Activated CD4-positive, alpha-beta memory T cell treated with anti-CD3 and anti-CD28 coated beads for 36 hours (primary cell): ENCODE data around the gene SCGB3A1. TPM values are rescaled to one million over a fixed set of nuclear protein-coding genes. Genes with fewer than 3 reads are reported as not detected.

ENCODE experiments used
- CTCF ChIA-PET: fragments of 350-600 bp; sonication (Branson Sonifier 250); formaldehyde crosslinking; loops from one replicate; lab custom pipeline; 2021; ENCODE audit warnings: antibody characterized with exemption, inconsistent platforms; lab: Charles Lee
- POLR2A ChIA-PET: fragments of 350-600 bp; sonication (Branson Sonifier 250); formaldehyde crosslinking; loops from one replicate; lab custom pipeline; 2021; ENCODE audit warnings: antibody characterized with exemption; lab: Charles Lee
- DNase-seq: peaks from one replicate; pipeline ENCODE4 v3.0.0-alpha.2; 2020
- H3K27ac Mint-ChIP-seq: one replicate; pipeline ENCODE4 v1.8.0; 2021; ENCODE audit warnings: mixed read lengths
- H3K27me3 Mint-ChIP-seq: one replicate; pipeline ENCODE4 v1.8.0; 2021; ENCODE audit warnings: mixed read lengths
- H3K36me3 Mint-ChIP-seq: one replicate; pipeline ENCODE4 v1.8.0; 2021; ENCODE audit warnings: mixed read lengths
- H3K4me1 Mint-ChIP-seq: one replicate; pipeline ENCODE4 v1.8.0; 2021; ENCODE audit warnings: low read depth, mixed read lengths
- H3K4me3 Mint-ChIP-seq: one replicate; pipeline ENCODE4 v1.8.0; 2021; ENCODE audit warnings: mild to moderate bottlenecking, mixed read lengths
- H3K9me3 Mint-ChIP-seq: one replicate; pipeline ENCODE4 v1.8.0; 2021; ENCODE audit warnings: mixed read lengths
- intact Hi-C: fragments of 100-400 bp; cut with micrococcal nuclease; formaldehyde crosslinking; loops from one replicate; pipeline ENCODE4 v1.15.1; 2023
- total RNA-seq, 2 experiments: library from RNA; stranded (reverse); gene quantifications; one replicate each; pipeline ENCODE4 v1.2.3, GENCODE V29; 2021

The SCGB3A1 gene
- total RNA-seq, 2 experiments from 2014 or later = not detected

DNA sequence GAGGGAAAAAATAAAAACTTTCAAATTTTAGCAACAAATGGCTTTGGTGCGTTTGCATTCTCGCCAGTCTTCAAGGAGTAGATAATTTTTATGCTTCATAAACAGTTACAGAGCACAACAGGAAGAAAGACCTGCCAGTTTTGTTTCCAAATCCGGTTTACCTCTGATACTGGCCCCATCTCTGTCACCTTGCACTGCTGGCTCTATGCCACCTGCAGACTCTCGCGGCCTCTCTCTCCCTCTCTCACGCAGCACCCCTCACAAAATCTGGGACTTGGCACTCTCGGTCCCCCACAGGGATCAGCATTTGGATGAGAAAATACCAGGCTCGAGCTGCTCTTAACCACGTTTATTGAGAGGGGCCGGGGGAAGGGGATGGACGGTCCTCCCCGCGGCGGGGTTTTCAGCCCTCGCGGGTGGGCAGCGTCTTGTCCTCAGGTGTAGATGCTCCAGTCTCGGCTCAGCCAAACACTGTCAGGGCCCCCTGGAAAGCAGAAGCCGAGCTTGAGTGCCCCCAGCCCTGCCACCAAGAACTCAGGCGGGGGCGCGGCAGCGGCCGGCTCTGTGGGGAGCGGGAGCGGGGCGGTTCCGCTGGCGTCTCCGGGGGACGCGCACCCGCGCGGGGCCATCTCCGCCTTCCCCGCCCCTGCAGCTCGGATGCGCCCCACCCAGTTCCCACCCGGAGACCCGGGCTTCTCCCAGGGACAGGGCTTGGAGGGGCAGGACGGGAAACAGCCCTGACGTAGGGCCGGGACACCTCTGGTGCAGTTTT is 1.3 kb downstream of the SCGB3A1 start:
- Mint-ChIP-seq H3K36me3 (no peaks in the 10 kb centered on the region), H3K27ac (no peak overlapping the region), H3K9me3 (no peaks in the 10 kb centered on the region), H3K27me3 (peaks cover 33% of the 10 kb centered on the region), H3K4me3 (no peak overlapping the region), H3K4me1 (peaks cover 6% of the 10 kb centered on the region)
- intact Hi-C loops = no loop called here
- CTCF ChIA-PET = interaction anchor here (1.5 kb wide), 1 partner anchor 9 kb away, joined by 3 read pairs; no protein-coding TSS in a partner anchor
- POLR2A ChIA-PET = no interaction called here
- no peak for DNase-seq

DNA sequence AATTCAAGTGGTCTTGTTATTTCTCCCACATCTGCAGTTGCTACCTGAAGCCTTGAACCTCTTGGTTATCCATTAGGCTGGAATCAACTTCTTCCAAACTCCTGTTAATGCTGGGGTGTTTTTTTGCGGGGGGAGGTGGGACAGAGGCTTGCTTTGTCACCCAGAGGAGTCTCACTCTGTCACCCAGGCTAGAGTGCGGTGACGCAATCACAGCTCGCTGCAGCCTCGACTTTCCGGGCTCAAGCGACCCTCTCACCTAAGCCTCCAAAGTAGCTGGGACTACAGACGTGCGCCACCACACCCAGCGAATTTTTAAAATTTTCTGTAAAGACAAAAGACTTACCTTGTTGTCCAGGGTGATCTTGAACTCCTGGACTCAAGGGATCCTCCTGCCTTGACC is 4.4 kb downstream of the SCGB3A1 start:
- Mint-ChIP-seq H3K27me3 (peaks cover 22% of the 10 kb centered on the region), H3K4me3 (no peak overlapping the region), H3K9me3 (peaks cover 3% of the 10 kb centered on the region), H3K4me1 (peaks cover 4% of the 10 kb centered on the region), H3K27ac (no peak overlapping the region), H3K36me3 (no peaks in the 10 kb centered on the region)
- intact Hi-C loops = no loop called here
- ChIA-PET POLR2A (no interaction called here), CTCF (interaction anchor here (1.1 kb wide), 1 partner anchor 50 kb away, joined by 3 read pairs; no protein-coding TSS in a partner anchor)
- no peak for DNase-seq

DNA sequence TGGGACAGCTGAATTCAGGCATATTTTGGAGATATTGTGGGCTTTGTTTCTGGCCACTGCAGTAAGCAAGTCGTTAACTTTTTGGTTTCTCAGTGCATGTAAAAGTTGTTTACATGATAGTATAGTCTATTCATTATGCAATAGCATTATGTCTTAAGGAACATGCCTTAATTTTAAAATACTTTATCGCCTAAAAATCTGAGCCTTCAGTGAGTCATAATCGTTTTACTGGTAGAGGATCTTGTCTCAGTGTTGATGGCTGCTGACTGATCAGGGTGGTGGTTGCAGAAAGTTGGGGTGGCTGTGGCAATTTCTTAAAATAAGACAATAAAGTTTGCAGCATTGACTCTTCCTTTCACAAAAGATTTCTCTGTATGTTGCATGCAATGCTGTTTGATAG is 5.1 kb downstream of the SCGB3A1 start:
- Mint-ChIP-seq H3K4me1 (peaks cover 4% of the 10 kb centered on the region), H3K27ac (no peak overlapping the region), H3K4me3 (no peak overlapping the region), H3K9me3 (peaks cover 3% of the 10 kb centered on the region), H3K36me3 (no peaks in the 10 kb centered on the region), H3K27me3 (peaks cover 22% of the 10 kb centered on the region)
- intact Hi-C loops = no loop called here
- no peak for DNase-seq
- ChIA-PET POLR2A (no interaction called here), CTCF (no interaction called here)

DNA sequence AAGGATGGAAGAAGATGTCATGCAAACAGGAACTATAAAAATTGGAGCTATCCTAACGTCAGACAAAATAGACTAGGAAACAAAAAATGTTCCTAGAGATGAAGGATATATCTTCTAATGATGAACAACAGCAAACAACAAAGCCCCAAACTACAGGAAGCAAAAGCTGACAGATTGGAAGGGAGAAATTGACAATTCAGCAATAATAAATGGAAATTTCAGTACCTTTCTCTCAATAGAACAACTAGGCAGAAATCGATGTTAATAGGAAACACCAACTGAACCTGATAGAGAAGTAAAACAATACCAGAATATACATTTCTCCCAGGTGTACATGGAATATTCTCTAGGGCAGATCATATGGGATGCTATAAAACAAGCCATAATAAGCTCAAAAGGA is 7.6 kb downstream of the SCGB3A1 start:
- CTCF ChIA-PET = no interaction called here
- POLR2A ChIA-PET = no interaction called here
- Mint-ChIP-seq H3K36me3 (no peaks in the 10 kb centered on the region), H3K27me3 (peaks cover 10% of the 10 kb centered on the region), H3K9me3 (peaks cover 3% of the 10 kb centered on the region), H3K4me3 (no peak overlapping the region), H3K4me1 (no peaks in the 10 kb centered on the region), H3K27ac (no peak overlapping the region)
- DNase-seq = no peak
- intact Hi-C loops = no loop called here

DNA sequence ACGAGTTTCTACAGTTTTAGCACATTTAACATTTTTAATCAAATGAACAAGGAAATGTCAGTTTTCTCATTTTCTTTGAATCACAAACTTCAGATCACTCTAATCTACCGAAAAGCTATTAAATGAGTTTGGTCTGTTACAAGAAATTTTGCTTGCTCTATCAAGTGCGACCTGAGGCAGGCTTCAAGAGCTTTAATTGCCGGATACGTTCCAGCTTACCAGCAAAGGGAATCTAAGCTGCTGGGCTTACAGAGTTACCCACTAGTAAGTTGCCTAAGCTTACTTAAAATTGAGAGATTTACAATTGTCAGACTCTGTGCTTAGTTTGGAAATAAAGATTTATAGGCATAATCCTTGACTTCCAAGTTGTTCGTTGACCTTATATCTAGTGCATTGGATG is 10.6 kb downstream of the SCGB3A1 start:
- Mint-ChIP-seq H3K27ac (no peak overlapping the region), H3K36me3 (peaks cover 17% of the 10 kb centered on the region), H3K9me3 (peaks cover 3% of the 10 kb centered on the region), H3K4me1 (peaks cover 7% of the 10 kb centered on the region), H3K27me3 (peaks cover 2% of the 10 kb centered on the region), H3K4me3 (no peak overlapping the region)
- no peak for DNase-seq
- intact Hi-C loops = no loop called here
- ChIA-PET CTCF (interaction anchor here (1.6 kb wide), 1 partner anchor 10 kb away, joined by 3 read pairs; no protein-coding TSS in a partner anchor), POLR2A (no interaction called here)

DNA sequence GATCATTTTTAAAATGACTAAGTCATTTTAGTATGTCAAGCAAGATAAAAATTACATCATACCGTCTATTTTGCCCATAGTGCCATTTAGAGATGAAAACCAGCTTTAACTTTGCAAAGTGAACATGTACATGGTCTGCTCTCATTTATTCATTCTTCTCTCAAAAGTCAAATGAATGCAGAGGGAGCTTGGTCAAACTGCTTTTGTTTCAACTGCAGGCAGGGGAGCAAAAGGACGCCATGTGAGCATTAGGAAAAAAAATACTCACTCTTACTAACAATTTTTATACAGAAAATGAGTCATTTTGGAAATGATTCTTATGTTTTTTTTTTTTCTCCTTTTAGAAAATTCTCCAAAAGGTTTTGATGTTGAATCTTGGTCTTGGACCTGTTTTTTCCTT is 15.7 kb downstream of the SCGB3A1 start:
- CTCF ChIA-PET = interaction anchor here (0.6 to 1.5 kb wide), 5 partner anchors 12 to 226 kb away, joined by 3 to 7 read pairs (median 4); no protein-coding TSS in a partner anchor
- POLR2A ChIA-PET = interaction anchor here (1.1 to 1.2 kb wide), 2 partner anchors 13 to 23 kb away, joined by 4 to 7 read pairs; no protein-coding TSS in a partner anchor
- Mint-ChIP-seq H3K4me1 (peaks cover 13% of the 10 kb centered on the region), H3K36me3 (peaks cover 23% of the 10 kb centered on the region), H3K4me3 (no peak overlapping the region), H3K9me3 (no peaks in the 10 kb centered on the region), H3K27ac (peak overlapping the region; percentile 25), H3K27me3 (no peaks in the 10 kb centered on the region)
- intact Hi-C loops = loop anchor here (1.0 to 5.0 kb wide), 2 partner anchors 11 to 78 kb away; no protein-coding TSS in a partner anchor
- DNase-seq = no peak

DNA sequence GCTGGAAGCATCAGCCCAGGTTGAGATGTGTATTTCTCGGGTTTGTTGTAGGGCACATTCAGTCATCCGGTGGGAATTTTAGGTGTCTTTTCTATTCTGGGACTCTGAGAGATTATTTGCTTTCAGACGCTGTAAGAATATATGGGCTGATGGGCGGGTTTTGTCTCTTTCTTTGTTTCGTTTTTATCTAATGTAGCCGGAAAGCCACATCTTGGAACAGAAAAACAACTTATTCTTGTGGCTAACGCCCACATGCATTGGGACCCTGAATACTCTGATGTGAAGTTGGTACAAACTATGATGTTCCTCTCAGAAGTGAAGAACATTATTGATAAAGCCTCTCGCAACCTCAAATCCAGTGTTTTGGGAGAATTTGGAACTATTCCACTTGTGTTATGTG is 22.4 kb downstream of the SCGB3A1 start:
- intact Hi-C loops = no loop called here
- Mint-ChIP-seq H3K9me3 (no peaks in the 10 kb centered on the region), H3K27me3 (no peaks in the 10 kb centered on the region), H3K36me3 (peaks cover 43% of the 10 kb centered on the region), H3K4me1 (peaks cover 13% of the 10 kb centered on the region), H3K4me3 (no peak overlapping the region), H3K27ac (no peak overlapping the region)
- no peak for DNase-seq
- ChIA-PET POLR2A (no interaction called here), CTCF (no interaction called here)

DNA sequence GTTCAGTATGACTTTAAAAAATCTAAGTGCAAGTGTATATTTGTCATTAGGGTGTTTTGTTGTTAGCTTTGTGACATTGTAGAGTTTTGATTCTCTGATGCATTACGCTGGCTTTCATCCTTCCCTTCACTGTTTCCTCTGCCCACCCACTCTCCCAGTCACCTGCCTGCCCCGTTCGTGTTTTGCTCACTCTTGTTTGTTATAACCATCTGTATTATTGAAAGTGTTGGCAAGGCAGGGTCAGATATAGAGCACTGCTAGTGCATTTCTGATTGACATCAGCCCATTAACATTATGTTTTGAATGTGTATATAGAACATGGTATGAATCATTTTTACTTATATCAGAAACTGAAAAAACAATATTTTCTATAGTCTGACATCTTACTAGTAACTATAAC is 27.3 kb downstream of the SCGB3A1 start:
- H3K27ac Mint-ChIP-seq = no peak overlapping the region
- POLR2A ChIA-PET = no interaction called here
- H3K36me3 Mint-ChIP-seq = peaks cover 53% of the 10 kb centered on the region
- H3K9me3 Mint-ChIP-seq = no peaks in the 10 kb centered on the region
- CTCF ChIA-PET = no interaction called here
- peak; percentile 61 for DNase-seq
- H3K4me3 Mint-ChIP-seq = no peak overlapping the region
- intact Hi-C loops = loop anchor here (1.0 kb wide), 1 partner anchor 11 kb away; no protein-coding TSS in a partner anchor
- no peaks in the 10 kb centered on the region for H3K27me3 Mint-ChIP-seq
- H3K4me1 Mint-ChIP-seq = peaks cover 35% of the 10 kb centered on the region

DNA sequence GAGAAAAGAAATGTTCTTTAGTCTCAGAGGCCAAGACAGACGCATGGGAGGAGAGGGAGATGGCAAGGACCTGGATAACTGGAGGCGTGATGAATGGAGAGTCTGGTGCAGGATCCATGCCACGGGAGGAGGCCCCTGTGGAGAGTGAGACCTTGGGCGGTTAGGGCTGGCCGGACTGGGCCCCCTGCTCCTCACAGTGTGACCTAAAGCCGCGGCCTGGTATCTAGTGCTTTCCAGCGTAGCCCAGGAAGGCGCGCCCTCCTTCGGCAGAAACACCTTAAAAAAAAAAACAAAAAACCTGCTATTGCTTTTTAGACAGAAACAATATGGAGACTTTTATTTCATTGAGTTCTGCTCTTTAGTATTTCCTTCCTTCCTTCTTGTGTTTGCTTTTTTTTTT is 33.1 kb downstream of the SCGB3A1 start:
- Mint-ChIP-seq H3K4me3 (no peak overlapping the region), H3K9me3 (no peaks in the 10 kb centered on the region), H3K36me3 (peaks cover 46% of the 10 kb centered on the region), H3K4me1 (peaks cover 37% of the 10 kb centered on the region), H3K27me3 (no peaks in the 10 kb centered on the region), H3K27ac (no peak overlapping the region)
- CTCF ChIA-PET = no interaction called here
- intact Hi-C loops = no loop called here
- POLR2A ChIA-PET = no interaction called here
- no peak for DNase-seq

DNA sequence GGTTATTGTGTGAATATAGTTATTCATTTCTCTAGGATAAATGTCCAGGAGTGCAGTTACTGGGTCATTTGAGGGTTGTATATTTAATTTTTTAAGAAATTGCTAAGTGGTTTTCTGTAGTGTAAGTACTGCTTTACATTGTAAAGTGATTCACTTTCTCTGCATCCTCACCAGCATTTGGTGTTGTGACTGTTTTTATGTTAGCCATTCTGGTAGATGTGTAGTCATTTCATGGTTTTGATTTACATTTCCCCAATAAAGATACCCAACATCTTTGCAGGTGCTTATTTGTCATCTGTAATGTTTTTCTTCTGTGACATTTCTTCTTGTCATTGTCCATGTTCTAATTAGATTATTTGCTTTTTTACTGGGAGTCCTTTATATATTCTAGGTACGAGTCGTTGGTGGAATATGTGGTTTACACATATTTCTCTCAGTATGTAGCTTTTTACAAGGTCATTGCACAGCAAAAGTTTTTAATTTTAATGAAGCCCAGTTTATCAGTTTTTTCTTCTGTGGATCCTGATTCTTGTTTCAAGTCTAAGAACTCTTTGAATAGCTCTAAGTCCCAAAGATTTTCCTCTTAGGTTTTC is 34.0 kb downstream of the SCGB3A1 start:
- intact Hi-C loops = no loop called here
- Mint-ChIP-seq H3K4me1 (peaks cover 31% of the 10 kb centered on the region), H3K9me3 (no peaks in the 10 kb centered on the region)

DNA sequence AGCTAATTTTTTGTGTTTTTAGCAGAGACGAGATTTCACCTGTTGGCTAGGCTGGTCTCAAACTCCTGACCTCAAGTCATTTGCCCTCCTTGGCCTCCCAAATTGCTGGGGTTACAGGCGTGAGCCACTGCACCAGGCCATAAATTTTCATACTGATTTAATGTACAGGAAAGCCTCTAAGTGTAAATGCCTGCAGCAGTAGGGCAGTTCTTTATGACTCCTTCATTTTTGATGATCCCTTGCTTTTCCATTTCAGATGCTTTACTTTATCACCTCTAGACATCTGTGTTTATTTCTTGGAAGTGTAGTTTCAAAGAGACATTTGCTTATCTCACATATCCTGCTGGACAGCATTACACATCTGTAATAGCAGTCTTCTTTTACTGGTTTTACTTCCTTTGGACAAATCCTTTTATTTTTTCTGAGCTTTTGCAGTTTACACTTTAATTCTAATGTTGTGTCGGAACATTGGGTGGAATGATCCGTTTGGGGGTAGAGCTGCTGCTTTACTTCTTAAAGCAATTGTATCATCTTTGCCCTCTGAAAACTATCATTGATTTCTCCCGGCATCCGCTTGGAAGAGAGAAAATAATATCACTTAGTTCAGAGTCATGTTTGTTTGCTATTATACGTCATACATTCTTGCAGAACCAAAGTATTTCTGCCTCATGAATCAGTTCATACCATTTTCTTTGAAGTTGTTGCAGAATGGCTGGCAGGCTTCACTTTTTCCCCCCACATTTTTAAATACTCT is 36.0 kb downstream of the SCGB3A1 start:
- no peaks in the 10 kb centered on the region for H3K27me3 Mint-ChIP-seq
- H3K4me3 Mint-ChIP-seq = no peak overlapping the region
- no peak overlapping the region for H3K27ac Mint-ChIP-seq
- CTCF ChIA-PET = no interaction called here
- no peaks in the 10 kb centered on the region for H3K9me3 Mint-ChIP-seq
- POLR2A ChIA-PET = no interaction called here
- H3K36me3 Mint-ChIP-seq = peaks cover 41% of the 10 kb centered on the region
- no peak for DNase-seq
- intact Hi-C loops = no loop called here
- H3K4me1 Mint-ChIP-seq = peaks cover 19% of the 10 kb centered on the region

More for the DNA sequence above, 34.0 kb downstream of the SCGB3A1 start:
- POLR2A ChIA-PET = no interaction called here
- H3K27me3 Mint-ChIP-seq = no peaks in the 10 kb centered on the region
- no peak overlapping the region for H3K27ac Mint-ChIP-seq
- H3K36me3 Mint-ChIP-seq = peaks cover 50% of the 10 kb centered on the region
- CTCF ChIA-PET = no interaction called here
- no peak for DNase-seq
- no peak overlapping the region for H3K4me3 Mint-ChIP-seq

DNA sequence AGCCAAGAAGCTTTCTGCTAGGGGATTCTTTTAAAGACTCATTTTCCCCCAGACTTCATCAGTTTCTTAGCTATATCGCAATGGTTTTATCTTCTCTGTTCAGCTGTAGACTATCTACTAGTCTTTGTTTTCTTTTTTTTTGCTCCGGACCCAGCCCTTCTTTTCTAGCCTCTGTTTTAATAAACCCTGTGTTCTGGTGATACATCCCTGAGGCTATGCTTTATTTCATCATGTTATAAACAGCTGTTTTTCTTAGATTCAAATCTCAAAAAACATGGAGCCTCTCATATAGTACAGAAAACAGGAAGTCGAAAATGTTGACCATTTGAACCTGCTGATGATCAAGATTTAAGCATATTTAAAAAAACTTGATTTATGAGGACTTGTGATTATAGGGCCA is 37.8 kb downstream of the SCGB3A1 start:
- ChIA-PET CTCF (interaction anchor here (1.4 kb wide), 1 partner anchor 53 kb away, joined by 3 read pairs; no protein-coding TSS in a partner anchor), POLR2A (interaction anchor here (0.9 kb wide), 1 partner anchor 21 kb away, joined by 4 read pairs; no protein-coding TSS in a partner anchor)
- no peaks in the 10 kb centered on the region for H3K9me3 Mint-ChIP-seq
- intact Hi-C loops = no loop called here
- H3K27me3 Mint-ChIP-seq = no peaks in the 10 kb centered on the region
- DNase-seq = no peak
- no peak overlapping the region for H3K27ac Mint-ChIP-seq
- H3K4me1 Mint-ChIP-seq = peaks cover 19% of the 10 kb centered on the region
- peaks cover 41% of the 10 kb centered on the region for H3K36me3 Mint-ChIP-seq
- no peak overlapping the region for H3K4me3 Mint-ChIP-seq
